Right ventricle myocardium superior (tissue), 1 donor: ENCODE measurements around the gene LMAN2L. TPM values are rescaled to one million over a fixed set of nuclear protein-coding genes. Genes with fewer than 3 reads are reported as not detected.
A peak's percentile ranks its signal among the peaks of the same experiment; 100 is the strongest.

Experiments
- ATAC-seq: fragments of 200-7000 bp; cut with Tn5 transposase; one replicate; pipeline ENCODE4 v1.9.1; 2020; ENCODE audit warnings: mild to moderate bottlenecking; ENCODE audit not compliant: poor library complexity
- DNase-seq: peaks from one replicate; pipeline ENCODE4 v3.0.0-alpha.2; 2020
- intact Hi-C: fragments of 100-400 bp; cut with DNase I; formaldehyde crosslinking; loops from one replicate; pipeline ENCODE4 v1.11.2; 2022
- total RNA-seq: library from RNA; stranded (reverse); fragmentation: NEBNext Ultra II Directional; extraction: Animal tissue kit (Norgen Biotek cat#: 25700); gene quantifications from one replicate; pipeline ENCODE4 v1.2.1, GENCODE V29; 2021
- donor health status: DM: no; HTN: yes; CAD: no; lungs with severe emphysema.

Gene LMAN2L
- total RNA-seq, 1 donor from 2014 or later: 25.7 TPM

GRCh38 chr2:96730212-96730611 is 9.7 kb downstream of the LMAN2L start:
- intact Hi-C loops: no loop called here
- no peak for ATAC-seq
- DNase-seq: no peak

- ATAC-seq: peak; percentile 53
- intact Hi-C loops: no loop called here
- no peak for DNase-seq
Observed at GRCh38 chr2:96729748-96730147, 10.1 kb downstream of the LMAN2L start.

DNA sequence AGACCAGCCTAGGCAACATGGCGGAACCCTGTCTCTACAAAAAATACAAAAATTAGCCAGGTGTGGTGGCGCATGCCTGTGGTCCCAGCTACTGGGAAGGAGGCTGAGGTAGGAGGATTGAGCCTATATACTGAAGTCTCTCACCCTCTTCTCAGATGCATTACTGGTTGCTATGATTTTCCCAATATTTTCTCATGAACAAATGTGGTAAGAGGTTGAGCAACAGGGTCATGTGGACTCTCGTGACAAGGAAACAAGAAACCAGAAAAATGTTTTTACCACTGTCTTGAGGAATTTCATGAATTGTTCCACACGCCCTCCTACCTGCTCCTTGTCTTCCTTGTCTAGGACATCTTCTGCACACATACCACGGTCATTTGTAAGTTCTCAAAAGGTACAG is 12.4 kb downstream of the LMAN2L start:
- DNase-seq: no peak
- intact Hi-C loops: no loop called here
- ATAC-seq: no peak

DNA sequence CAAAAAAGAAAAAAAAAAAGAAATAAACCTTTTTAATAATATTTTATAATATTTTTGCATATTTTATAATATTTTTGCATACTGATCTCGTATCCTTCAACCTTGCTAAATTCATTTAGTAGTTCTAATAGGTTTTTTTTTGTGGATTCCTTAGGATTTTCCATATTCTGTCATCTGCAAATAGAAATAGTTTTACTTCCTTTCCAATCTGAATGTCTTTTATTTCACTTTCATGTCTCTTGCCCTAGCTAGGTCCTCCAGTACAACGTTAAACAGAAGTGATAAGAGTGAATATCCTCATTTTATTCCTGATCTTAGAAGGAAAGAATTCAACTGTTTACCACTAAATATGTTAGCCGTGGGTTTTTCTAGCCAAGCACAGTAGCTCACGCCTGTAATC is 13.7 kb downstream of the LMAN2L start:
- DNase-seq (no peak), ATAC-seq (no peak)
- intact Hi-C loops: no loop called here

DNA sequence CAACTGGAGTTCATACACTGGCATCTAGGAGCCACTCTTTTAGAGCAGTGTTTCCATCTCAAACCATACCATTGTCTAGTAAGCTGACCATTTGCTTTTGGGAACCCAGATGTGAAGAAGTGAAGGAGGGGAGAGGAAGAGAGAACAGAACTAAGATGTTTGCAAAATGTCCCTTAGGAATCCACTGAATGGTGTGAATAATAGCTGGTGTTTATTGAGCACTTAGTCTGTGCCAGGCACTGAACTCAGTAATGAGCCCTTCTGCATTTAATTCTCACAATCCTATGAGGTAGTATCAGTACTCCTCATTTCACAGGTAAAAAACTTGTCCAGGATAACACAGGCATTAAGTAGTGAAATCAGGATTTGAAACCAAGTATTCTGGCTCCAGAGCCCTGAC is 23.5 kb downstream of the LMAN2L start:
- ATAC-seq (no peak), DNase-seq (no peak)
- intact Hi-C loops: no loop called here

- ATAC-seq: no peak
- intact Hi-C loops: no loop called here
- DNase-seq: no peak
Observed at GRCh38 chr2:96715658-96716057, 24.2 kb downstream of the LMAN2L start.

- intact Hi-C loops: no loop called here
- ATAC-seq (no peak), DNase-seq (no peak)
Observed at GRCh38 chr2:96710985-96711384, 28.9 kb downstream of the LMAN2L start.

- no peak for DNase-seq
- ATAC-seq: no peak
- intact Hi-C loops: no loop called here
Observed at GRCh38 chr2:96703021-96703751, 36.7 kb downstream of the LMAN2L start.

GRCh38 chr2:96702098-96702785 is 37.6 kb downstream of the LMAN2L start:
- intact Hi-C loops: no loop called here
- ATAC-seq: no peak

GRCh38 chr2:96701636-96702035 is 38.2 kb downstream of the LMAN2L start:
- no peak for DNase-seq
- intact Hi-C loops: no loop called here
- ATAC-seq: no peak

More at GRCh38 chr2:96702098-96702785, 37.6 kb downstream of the LMAN2L start:
- DNase-seq: no peak

GRCh38 chr2:96700086-96700485 is 39.8 kb downstream of the LMAN2L start:
- intact Hi-C loops: no loop called here
- ATAC-seq: no peak
- DNase-seq: no peak

DNA sequence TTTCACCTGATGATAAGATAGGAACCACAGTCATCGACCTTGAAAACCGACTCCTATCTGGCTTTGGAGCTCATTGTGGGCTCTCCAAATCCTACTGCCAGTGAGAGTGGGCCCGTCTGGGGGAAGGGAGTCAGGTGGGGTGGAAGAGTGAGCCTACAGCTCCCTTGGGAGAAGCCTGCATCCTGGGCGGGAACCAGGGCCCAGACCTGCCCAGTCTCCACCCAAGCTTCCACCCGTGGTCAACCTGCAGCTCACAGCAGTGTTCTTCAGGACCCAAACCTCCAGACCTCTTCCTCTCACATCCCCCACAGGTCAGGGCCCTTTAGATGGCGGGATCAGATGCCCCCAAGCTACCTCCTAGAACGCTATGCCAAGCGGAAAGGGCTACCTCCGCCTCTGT is 40.2 kb downstream of the LMAN2L start:
- DNase-seq (no peak), ATAC-seq (no peak)
- intact Hi-C loops: no loop called here

GRCh38 chr2:96699021-96699420 is 40.8 kb downstream of the LMAN2L start:
- no peak for ATAC-seq
- intact Hi-C loops: no loop called here
- no peak for DNase-seq

DNA sequence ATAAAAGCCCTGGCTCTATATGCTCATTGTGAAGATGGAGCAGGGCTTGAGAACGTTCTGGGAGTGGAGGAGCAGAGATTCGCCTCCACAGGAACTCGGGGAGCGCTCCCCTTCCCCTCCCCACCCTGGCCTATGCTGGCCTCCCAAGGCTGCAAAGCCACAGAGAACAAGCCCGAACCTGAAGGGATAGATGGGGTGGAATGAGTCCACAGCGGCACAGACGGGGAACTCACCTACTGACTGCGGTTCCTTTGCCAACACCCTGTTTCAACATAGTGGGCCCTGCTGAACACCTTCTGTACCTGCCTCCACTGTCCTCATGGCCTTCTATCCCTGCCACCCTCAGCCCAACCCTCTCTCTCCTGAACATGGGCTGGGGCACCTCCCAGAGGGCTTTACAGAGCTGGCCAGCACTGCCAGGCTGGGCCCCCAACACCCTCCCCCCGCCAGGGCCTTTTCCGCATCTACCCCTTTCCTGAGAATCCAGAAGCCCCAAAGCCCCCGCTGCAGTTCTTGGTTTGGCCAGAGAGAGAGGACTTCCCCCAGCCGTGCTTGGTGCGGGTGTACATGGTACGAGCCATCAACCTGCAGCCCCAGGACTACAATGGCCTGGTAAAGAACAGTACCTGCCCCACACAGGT is 41.5 kb downstream of the LMAN2L start:
- ATAC-seq: no peak
- intact Hi-C loops: no loop called here
- DNase-seq: no peak

GRCh38 chr2:96697476-96697875 is 42.4 kb downstream of the LMAN2L start:
- intact Hi-C loops: no loop called here
- DNase-seq (no peak), ATAC-seq (no peak)

DNA sequence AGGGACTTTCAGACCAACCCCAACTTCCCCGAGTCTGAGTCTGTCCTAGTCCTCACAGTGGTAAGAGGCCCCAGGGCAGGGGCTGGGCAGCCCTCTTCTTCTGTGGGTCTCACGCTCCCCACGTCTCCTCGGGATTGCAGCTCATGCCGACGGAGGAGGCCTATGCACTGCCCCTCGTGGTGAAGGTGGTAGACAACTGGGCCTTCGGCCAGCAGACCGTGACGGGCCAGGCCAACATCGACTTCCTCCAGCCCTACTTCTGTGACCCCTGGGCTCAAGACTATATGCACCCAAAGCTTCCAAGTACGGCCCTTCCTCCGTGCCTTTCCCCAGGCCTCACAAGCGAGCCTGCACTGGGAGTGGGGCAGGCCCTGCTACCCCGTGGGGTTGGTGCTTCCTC is 44.3 kb downstream of the LMAN2L start:
- ATAC-seq (no peak), DNase-seq (no peak)
- intact Hi-C loops: no loop called here

GRCh38 chr2:96694816-96695455 is 44.9 kb downstream of the LMAN2L start:
- ATAC-seq: no peak
- DNase-seq: no peak
- intact Hi-C loops: no loop called here

DNA sequence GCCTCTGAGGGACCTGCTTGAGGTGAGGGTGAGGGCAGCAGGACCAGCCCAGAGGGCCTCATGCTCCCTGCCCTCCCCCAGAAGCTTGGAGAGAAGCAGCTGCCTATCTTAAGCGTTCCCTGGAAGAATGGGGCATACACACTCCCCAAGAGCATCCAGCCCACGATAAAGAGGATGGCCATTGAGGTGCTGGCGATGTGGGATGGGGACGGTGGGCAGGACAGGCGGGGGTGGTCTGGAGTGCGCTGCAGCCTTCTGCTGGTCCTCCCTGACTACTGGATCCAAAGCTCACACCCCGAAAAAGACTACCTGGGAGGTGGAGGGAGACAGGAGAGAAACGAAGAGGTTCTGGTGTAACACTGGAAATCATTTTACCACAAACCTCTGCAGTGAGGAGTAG is 45.6 kb downstream of the LMAN2L start:
- ATAC-seq: no peak
- intact Hi-C loops: no loop called here
- DNase-seq: no peak

DNA sequence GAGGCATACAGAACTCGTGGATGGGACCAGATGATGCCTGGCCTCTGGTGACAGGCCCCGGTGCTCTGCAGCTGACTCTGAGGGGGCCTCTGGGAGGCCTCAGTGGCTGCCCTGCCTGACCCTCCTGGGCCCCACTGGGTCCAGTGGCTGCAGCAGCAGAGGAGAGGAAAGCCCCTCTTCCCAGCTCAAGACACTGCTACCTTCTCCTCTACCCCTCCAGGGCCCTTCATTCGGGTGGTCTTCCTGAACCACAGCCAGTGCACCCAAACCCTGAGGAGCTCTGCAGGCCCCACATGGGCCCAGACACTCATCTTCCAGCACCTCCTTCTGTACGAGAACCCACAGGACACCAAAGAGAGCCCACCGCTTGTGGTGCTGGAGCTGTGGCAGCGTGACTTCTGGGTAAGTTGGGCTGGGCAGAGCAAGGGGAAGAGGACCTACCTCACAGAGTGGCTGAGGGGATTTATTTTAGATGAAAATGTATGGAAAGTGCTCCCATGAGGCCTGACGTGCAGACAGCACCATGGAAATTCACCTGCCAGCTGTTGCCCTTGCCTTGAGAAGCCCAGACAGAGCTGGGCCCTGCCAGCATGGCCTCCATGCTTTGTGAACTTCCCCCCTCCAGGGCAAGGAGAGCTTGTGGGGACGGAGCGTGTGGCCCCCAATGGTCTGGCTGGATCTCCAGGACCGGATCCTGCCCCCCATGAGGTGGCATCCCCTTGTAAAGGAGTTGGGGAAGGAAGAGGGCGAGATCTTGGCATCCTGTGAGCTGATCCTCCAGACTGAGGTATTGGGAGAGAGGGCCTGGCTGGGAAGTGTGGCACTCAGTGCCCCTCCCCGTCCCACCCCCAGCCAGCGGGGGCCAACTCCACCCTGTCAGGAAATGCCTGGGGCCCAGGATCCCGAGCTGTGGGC is 46.3 kb downstream of the LMAN2L start:
- ATAC-seq: no peak
- intact Hi-C loops: no loop called here

More for the DNA sequence above, 46.3 kb downstream of the LMAN2L start:
- no peak for DNase-seq
